Astrocyte (in vitro differentiated cells and primary cell): ENCODE data around the gene CHN1.

Source experiments
- EZH2 ChIP-seq: IDR thresholded peaks from 2 replicates; pipeline ENCODE4 v1.6.1; 2012; ENCODE audit warnings: mild to moderate bottlenecking, low read length, inconsistent platforms; ENCODE audit not compliant: insufficient read depth
- TF ChIP-seq, protein P1 (sequence below): IDR thresholded peaks from 2 replicates; pipeline ENCODE4 v1.5.1; 2011; ENCODE audit warnings: low read depth, mild to moderate bottlenecking, inconsistent platforms, low read length, moderate library complexity; ENCODE audit not compliant: insufficient read depth

GRCh38 chr2:175030380-175031271 is 25.4 kb upstream of the CHN1 start:
- TF ChIP-seq, protein P1, sequence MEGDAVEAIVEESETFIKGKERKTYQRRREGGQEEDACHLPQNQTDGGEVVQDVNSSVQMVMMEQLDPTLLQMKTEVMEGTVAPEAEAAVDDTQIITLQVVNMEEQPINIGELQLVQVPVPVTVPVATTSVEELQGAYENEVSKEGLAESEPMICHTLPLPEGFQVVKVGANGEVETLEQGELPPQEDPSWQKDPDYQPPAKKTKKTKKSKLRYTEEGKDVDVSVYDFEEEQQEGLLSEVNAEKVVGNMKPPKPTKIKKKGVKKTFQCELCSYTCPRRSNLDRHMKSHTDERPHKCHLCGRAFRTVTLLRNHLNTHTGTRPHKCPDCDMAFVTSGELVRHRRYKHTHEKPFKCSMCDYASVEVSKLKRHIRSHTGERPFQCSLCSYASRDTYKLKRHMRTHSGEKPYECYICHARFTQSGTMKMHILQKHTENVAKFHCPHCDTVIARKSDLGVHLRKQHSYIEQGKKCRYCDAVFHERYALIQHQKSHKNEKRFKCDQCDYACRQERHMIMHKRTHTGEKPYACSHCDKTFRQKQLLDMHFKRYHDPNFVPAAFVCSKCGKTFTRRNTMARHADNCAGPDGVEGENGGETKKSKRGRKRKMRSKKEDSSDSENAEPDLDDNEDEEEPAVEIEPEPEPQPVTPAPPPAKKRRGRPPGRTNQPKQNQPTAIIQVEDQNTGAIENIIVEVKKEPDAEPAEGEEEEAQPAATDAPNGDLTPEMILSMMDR: peak; percentile 35
- no peak for TF ChIP-seq EZH2
